HK-2 (cell line): Measurements from ENCODE around the gene PTPN7.
"Not testable (repeated sequence)": the region's sequence is repeated elsewhere in the genome, so short reads cannot be mapped to it uniquely, and the experiment has no call there.

Source experiments
- DNase-seq: peaks from one replicate; pipeline ENCODE4 v3.0.0-alpha.2; 2018; ENCODE audit not compliant: unreplicated experiment

The PTPN7 gene

GRCh38 chr1:202167054-202167453, 6.7 kb upstream of the PTPN7 start:
- not testable (repeated sequence) for DNase-seq

- DNase-seq, result no peak
Measured at GRCh38 chr1:202165942-202166843, 5.8 kb upstream of the PTPN7 start.

- DNase-seq, result no peak
Measured at GRCh38 chr1:202165267-202165941, 5.0 kb upstream of the PTPN7 start.

- no peak for DNase-seq
Measured at GRCh38 chr1:202164271-202165037, 4.1 kb upstream of the PTPN7 start.

- DNase-seq, result no peak
Measured at GRCh38 chr1:202163281-202164270, 3.2 kb upstream of the PTPN7 start.

- DNase-seq, result no peak
Measured at GRCh38 chr1:202162418-202163280, 2.2 kb upstream of the PTPN7 start.

GRCh38 chr1:202162047-202162417, 1.6 kb upstream of the PTPN7 start:
- DNase-seq, result no peak

GRCh38 chr1:202161151-202162046, 997 bp upstream of the PTPN7 start:
- no peak for DNase-seq

- no peak for DNase-seq
Measured at GRCh38 chr1:202159534-202160371, 649 bp downstream of the PTPN7 start.

- no peak for DNase-seq
Measured at GRCh38 chr1:202158810-202159533, 1.4 kb downstream of the PTPN7 start.

- DNase-seq, result no peak
Measured at GRCh38 chr1:202157945-202158344, 2.5 kb downstream of the PTPN7 start.

GRCh38 chr1:202156590-202156989, 3.8 kb downstream of the PTPN7 start:
- no peak for DNase-seq

GRCh38 chr1:202155478-202156021, 4.9 kb downstream of the PTPN7 start:
- DNase-seq, result peak; percentile 68

- no peak for DNase-seq
Measured at GRCh38 chr1:202154766-202155477, 5.5 kb downstream of the PTPN7 start.

GRCh38 chr1:202154148-202154765, 6.1 kb downstream of the PTPN7 start:
- DNase-seq, result no peak

GRCh38 chr1:202153284-202153683, 7.1 kb downstream of the PTPN7 start:
- DNase-seq, result no peak
